22Rv1 (cell line): ENCODE measurements around the gene ADGRB3.

Source experiments
- H3K27ac ChIP-seq: fragments of 450-650 bp; 2 replicates; pipeline ENCODE4 v1.5.1; 2017
- CTCF ChIP-seq: fragments of 450-650 bp; IDR thresholded peaks from 2 replicates; pipeline ENCODE4 v1.5.1; 2017; ENCODE audit warnings: mild to moderate bottlenecking
- ZFX ChIP-seq: fragments of 450-650 bp; IDR thresholded peaks from 2 replicates; pipeline ENCODE4 v1.6.1; 2017; ENCODE audit warnings: antibody characterized with exemption, borderline replicate concordance

The ADGRB3 gene

GRCh38 chr6:69378326-69378725, 743.2 kb downstream of the ADGRB3 start:
- H3K27ac ChIP-seq = no peak overlapping the region

GRCh38 chr6:69379518-69379917, 744.4 kb downstream of the ADGRB3 start:
- H3K27ac ChIP-seq = no peak overlapping the region
- TF ChIP-seq CTCF = no peak
- no peak for TF ChIP-seq ZFX

More at GRCh38 chr6:69378326-69378725, 743.2 kb downstream of the ADGRB3 start:
- TF ChIP-seq ZFX (no peak), CTCF (no peak)

- TF ChIP-seq ZFX (no peak), CTCF (no peak)
- no peak overlapping the region for H3K27ac ChIP-seq
Observed at GRCh38 chr6:69383627-69384026, 748.5 kb downstream of the ADGRB3 start.

- TF ChIP-seq ZFX = no peak
- TF ChIP-seq CTCF = no peak
- no peak overlapping the region for H3K27ac ChIP-seq
Observed at GRCh38 chr6:69386426-69386825, 751.3 kb downstream of the ADGRB3 start.

GRCh38 chr6:69390125-69390524, 755.0 kb downstream of the ADGRB3 start:
- no peak overlapping the region for H3K27ac ChIP-seq
- TF ChIP-seq ZFX (no peak), CTCF (no peak)

- TF ChIP-seq ZFX (no peak), CTCF (no peak)
- no peak overlapping the region for H3K27ac ChIP-seq
Observed at GRCh38 chr6:69391106-69391505, 756.0 kb downstream of the ADGRB3 start.

- TF ChIP-seq ZFX = no peak
- no peak for TF ChIP-seq CTCF
- no peak overlapping the region for H3K27ac ChIP-seq
Observed at GRCh38 chr6:69392745-69393144, 757.7 kb downstream of the ADGRB3 start.
